IMR-90 (cell line): Measurements from ENCODE around the gene AADACL4. TPM values are rescaled to one million over a fixed set of nuclear protein-coding genes. Genes with fewer than 3 reads are reported as not detected.

Source experiments
- ATAC-seq: fragments of 200-7000 bp; cut with Tn5 transposase; 2 replicates; pipeline ENCODE4 v1.9.1; 2020; ENCODE audit warnings: low read depth, mild to moderate bottlenecking, moderate library complexity
- BruUV-seq: library from RNA; stranded (reverse); fragments of 400-500 nt; replicated peaks from 2 replicates; lab custom pipeline; 2021; lab: Mats Ljungman, UMichigan
- CTCF ChIA-PET: fragments of 300-600 bp; formaldehyde crosslinking; extraction: SDS; loops from one replicate; lab custom pipeline; 2021; ENCODE audit warnings: antibody characterized with exemption; lab: Yijun Ruan, JAX
- POLR2A ChIA-PET: fragments of 300-600 bp; sonication (Branson Sonifier 250); formaldehyde crosslinking; loops from one replicate; lab custom pipeline; 2022; ENCODE audit warnings: antibody characterized with exemption; ENCODE audit not compliant: unreplicated experiment; lab: Charles Lee
- DNase-seq: peaks from one replicate; pipeline ENCODE4 v3.0.0; 2013
- H2AFZ ChIP-seq: replicated peaks from 2 replicates; pipeline ENCODE3; 2013; ENCODE audit warnings: low read length, mild to moderate bottlenecking; ENCODE audit not compliant: poor library complexity
- H2AK5ac ChIP-seq: 2 replicates; pipeline ENCODE4 v1.6.1; 2013; ENCODE audit warnings: low read depth, low read length, inconsistent platforms
- H2AK9ac ChIP-seq: replicated peaks from 2 replicates; pipeline ENCODE3; 2013; ENCODE audit warnings: mild to moderate bottlenecking, low read depth, low read length, moderate library complexity; ENCODE audit not compliant: poor library complexity
- H2BK120ac ChIP-seq: 2 replicates; pipeline ENCODE4 v1.6.1; 2013; ENCODE audit warnings: low read depth, low read length, inconsistent platforms
- H2BK15ac ChIP-seq: 3 replicates; pipeline ENCODE4 v1.6.1; 2013; ENCODE audit warnings: low read depth, low read length, inconsistent platforms
- H2BK20ac ChIP-seq: 2 replicates; pipeline ENCODE4 v1.6.1; 2013; ENCODE audit warnings: low read depth, mild to moderate bottlenecking, inconsistent platforms, low read length, moderate library complexity
- H2BK5ac ChIP-seq: 2 replicates; pipeline ENCODE4 v1.6.1; 2013; ENCODE audit warnings: mild to moderate bottlenecking, low read depth, low read length, inconsistent platforms; ENCODE audit not compliant: poor library complexity, severe bottlenecking
- H3K14ac ChIP-seq: replicated peaks from 2 replicates; pipeline ENCODE4 v1.6.1; 2013; ENCODE audit warnings: low read depth, low read length, inconsistent platforms
- H3K18ac ChIP-seq: 2 replicates; pipeline ENCODE4 v1.6.1; 2013; ENCODE audit warnings: low read depth, low read length, control low read depth
- H3K23ac ChIP-seq: 2 replicates; pipeline ENCODE4 v1.6.1; 2013; ENCODE audit warnings: low read depth, low read length, inconsistent platforms
- H3K27ac ChIP-seq: 2 replicates; pipeline ENCODE4 v1.5.1; 2013; ENCODE audit warnings: mild to moderate bottlenecking, control low read depth, low read length; ENCODE audit not compliant: insufficient read depth
- H3K27me3 ChIP-seq: 2 replicates; pipeline ENCODE4 v1.6.1; 2013; ENCODE audit warnings: low read length; ENCODE audit not compliant: control insufficient read depth, insufficient read depth
- H3K36me3 ChIP-seq: 2 replicates; pipeline ENCODE4 v1.6.1; 2013; ENCODE audit warnings: low read length, mixed read lengths; ENCODE audit not compliant: control insufficient read depth, insufficient read depth
- H3K4ac ChIP-seq: 2 replicates; pipeline ENCODE4 v1.6.1; 2013; ENCODE audit warnings: low read depth, low read length, inconsistent platforms
- H3K4me1 ChIP-seq: 2 replicates; pipeline ENCODE4 v1.6.1; 2013; ENCODE audit warnings: low read length, mixed read lengths; ENCODE audit not compliant: control insufficient read depth, insufficient read depth
- H3K4me2 ChIP-seq: 2 replicates; pipeline ENCODE4 v1.6.1; 2013; ENCODE audit warnings: low read depth, mild to moderate bottlenecking, control low read depth, low read length, moderate library complexity
- H3K4me3 ChIP-seq: 2 replicates; pipeline ENCODE4 v1.5.1; 2013; ENCODE audit warnings: low read depth, mild to moderate bottlenecking, control low read depth, low read length, moderate library complexity; ENCODE audit not compliant: insufficient read depth
- H3K56ac ChIP-seq: 2 replicates; pipeline ENCODE4 v1.6.1; 2013; ENCODE audit warnings: low read length, inconsistent platforms; ENCODE audit not compliant: insufficient read depth; ENCODE audit errors: extremely low read depth
- H3K79me1 ChIP-seq, 2 experiments: 2 replicates each; pipeline ENCODE4 v1.6.1; 2013; ENCODE audit warnings: low read length in 2 of 2, inconsistent platforms in 1 of 2, low read depth in 1 of 2
- H3K9ac ChIP-seq: 2 replicates; pipeline ENCODE4 v1.6.1; 2013; ENCODE audit warnings: low read depth, low read length, control low read depth
- H3K9me1 ChIP-seq: 2 replicates; pipeline ENCODE4 v1.6.1; 2013; ENCODE audit warnings: low read length, inconsistent platforms; ENCODE audit not compliant: insufficient read depth
- H3K9me3 ChIP-seq: 2 replicates; pipeline ENCODE4 v1.6.1; 2013; ENCODE audit warnings: low read length; ENCODE audit not compliant: control insufficient read depth, insufficient read depth
- H4K20me1 ChIP-seq: 2 replicates; pipeline ENCODE4 v1.6.1; 2013; ENCODE audit warnings: low read length, inconsistent platforms; ENCODE audit not compliant: insufficient read depth
- H4K5ac ChIP-seq: 2 replicates; pipeline ENCODE4 v1.6.1; 2013; ENCODE audit warnings: mild to moderate bottlenecking, low read depth, low read length, control low read depth
- H4K8ac ChIP-seq, 2 experiments: 2 replicates each; pipeline ENCODE4 v1.6.1; 2013; ENCODE audit warnings: low read depth in 2 of 2, low read length in 2 of 2, control low read depth in 1 of 2, inconsistent platforms in 1 of 2
- H4K91ac ChIP-seq: 2 replicates; pipeline ENCODE4 v1.6.1; 2013; ENCODE audit warnings: low read depth, low read length, inconsistent platforms; ENCODE audit not compliant: insufficient read depth
- CHD1 ChIP-seq: IDR thresholded peaks from 2 replicates; pipeline ENCODE4 v1.6.1; 2012; ENCODE audit warnings: low read depth, low read length, improper control_type of control experiment
- FOS ChIP-seq: fragments of 150-350 bp; IDR thresholded peaks from 2 replicates; pipeline ENCODE4 v1.6.1; 2016; ENCODE audit warnings: low read depth, low read length
- RFX5 ChIP-seq: IDR thresholded peaks from 2 replicates; pipeline ENCODE4 v1.8.0; 2012; ENCODE audit warnings: low read depth, mild to moderate bottlenecking, low read length, moderate library complexity
- WGBS, 2 experiments: methylation state at CpG; one replicate each; pipeline versions ENCODE4 v1.1.5 to v1.1.7; 2013; ENCODE audit warnings: missing lambda C conversion rate in 2 of 2; ENCODE audit not compliant: insufficient read length in 1 of 2; ENCODE audit errors: extremely low coverage in 2 of 2; 5-methylcytosine and 5-hydroxymethylcytosine counted together
- dilution Hi-C: fragments of 300-500 bp; cut with HindIII; formaldehyde crosslinking; loops from one replicate; pipeline ENCODE4 v1.14.3; 2018; ENCODE audit warnings: low sequenced_read_pairs; ENCODE audit not compliant: unreplicated experiment
- in situ Hi-C: fragments of 300-500 bp; cut with MboI; formaldehyde crosslinking; loops from 3 replicates; pipeline ENCODE4 v1.14.3; 2019; ENCODE audit warnings: low sequenced_read_pairs, inconsistent platforms, mixed read lengths
- intact Hi-C: fragments of 100-400 bp; cut with micrococcal nuclease; formaldehyde crosslinking; loops from 2 replicates; pipeline ENCODE4 v1.10.0; 2022
- polyA plus RNA-seq, 3 experiments: library from polyadenylated mRNA; depleted of rRNA; stranded (reverse); fragments of >200 nt; gene quantifications; 2 replicates each; pipeline ENCODE4 v1.2.3, GENCODE V29; 2012; ENCODE audit warnings: low replicate concordance in 1 of 3
- total RNA-seq: library from RNA; depleted of rRNA; stranded (reverse); fragments of >200 nt; gene quantifications from 2 replicates; pipeline ENCODE4 v1.2.3, GENCODE V29; 2012

The AADACL4 gene
- total and polyA plus RNA-seq, 2 of the 4 experiments (the other 2 are of a cell fraction), result not detected

DNA sequence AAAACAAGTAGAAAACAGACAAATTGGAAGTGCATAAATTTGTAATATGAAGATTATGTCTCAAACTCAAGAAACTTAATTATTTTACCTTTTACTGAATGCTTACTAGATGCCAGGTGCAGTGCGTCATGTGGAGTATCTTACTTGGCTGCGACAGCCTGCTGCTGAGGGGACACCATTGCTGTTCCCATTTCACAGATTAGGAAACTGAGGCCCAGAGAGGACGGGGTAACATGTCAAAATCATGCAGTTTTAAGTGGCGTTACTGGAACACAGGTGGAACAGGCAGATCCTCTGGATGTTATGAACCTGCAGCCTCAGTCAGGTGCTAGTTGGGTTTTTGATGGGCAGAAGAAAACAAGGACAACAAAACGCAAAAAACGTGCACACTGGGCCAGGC is 18.6 kb upstream of the AADACL4 start:
- Histone ChIP-seq H3K4me2 (no peak overlapping the region), H3K9me3 (no peaks in the 10 kb centered on the region), H2AK5ac (no peak overlapping the region), H3K14ac (no peak overlapping the region), H2BK20ac (no peak overlapping the region), H3K4me3 (no peak overlapping the region), H2BK15ac (no peak overlapping the region), H3K9me1 (no peaks in the 10 kb centered on the region), H3K79me1 (no peaks in the 10 kb centered on the region), H3K23ac (no peak overlapping the region), H4K91ac (no peak overlapping the region), H4K20me1 (no peaks in the 10 kb centered on the region), H3K4me1 (peaks cover 4% of the 10 kb centered on the region), H3K27ac (no peak overlapping the region), H2AFZ (no peak overlapping the region), H3K36me3 (no peaks in the 10 kb centered on the region), H4K8ac (no peak overlapping the region), H3K27me3 (peaks cover 23% of the 10 kb centered on the region), H3K18ac (no peak overlapping the region), H2BK120ac (no peak overlapping the region), H2AK9ac (no peak overlapping the region), H3K4ac (no peak overlapping the region), H2BK5ac (no peak overlapping the region), H3K9ac (no peak overlapping the region), H4K5ac (no peak overlapping the region), H3K56ac (no peak overlapping the region)
- BruUV-seq, result no TSS peak
- ATAC-seq (no peak), DNase-seq (no peak)
- ChIA-PET POLR2A (no interaction called here), CTCF (no interaction called here)
- dilution Hi-C loops, result no loop called here
- 82% methylated on average over 5 of the region's 6 CpGs; no CpG with 5 or more reads in 1 of the 2 experiments for WGBS, 2 experiments
- intact Hi-C loops, result no loop called here
- in situ Hi-C loops, result no loop called here
- TF ChIP-seq FOS, result no peak
- no peak for TF ChIP-seq RFX5
- no peak for TF ChIP-seq CHD1
